Glutamatergic neuron (in vitro differentiated cells): ENCODE measurements around the gene ZCWPW1. TPM values are rescaled to one million over a fixed set of nuclear protein-coding genes. Genes with fewer than 3 reads are reported as not detected.
A peak's percentile ranks its signal among the peaks of the same experiment; 100 is the strongest.

Source experiments
- DNase-seq: peaks from one replicate; pipeline ENCODE4 v3.0.0; 2022
- H3K27ac Mint-ChIP-seq: one replicate; pipeline ENCODE4 v1.8.0; 2020; ENCODE audit warnings: mild to moderate bottlenecking, mixed read lengths, inconsistent platforms; ENCODE audit not compliant: unreplicated experiment
- H3K27me3 Mint-ChIP-seq: one replicate; pipeline ENCODE4 v1.8.0; 2020; ENCODE audit warnings: mild to moderate bottlenecking, moderate library complexity, mixed read lengths, inconsistent platforms; ENCODE audit not compliant: unreplicated experiment
- H3K36me3 Mint-ChIP-seq: one replicate; pipeline ENCODE4 v1.8.0; 2020; ENCODE audit warnings: mild to moderate bottlenecking, mixed read lengths, inconsistent platforms; ENCODE audit not compliant: unreplicated experiment
- H3K4me1 Mint-ChIP-seq: one replicate; pipeline ENCODE4 v1.8.0; 2020; ENCODE audit warnings: mild to moderate bottlenecking, low read depth, mixed read lengths, inconsistent platforms; ENCODE audit not compliant: unreplicated experiment
- H3K4me3 Mint-ChIP-seq: one replicate; pipeline ENCODE4 v1.8.0; 2020; ENCODE audit warnings: mild to moderate bottlenecking, mixed read lengths, inconsistent platforms; ENCODE audit not compliant: unreplicated experiment
- H3K9me3 Mint-ChIP-seq: one replicate; pipeline ENCODE4 v1.8.0; 2020; ENCODE audit warnings: mild to moderate bottlenecking, moderate library complexity, mixed read lengths, inconsistent platforms; ENCODE audit not compliant: unreplicated experiment
- CTCF ChIP-seq: fragments of 200-600 bp; sonication (generic); IDR thresholded peaks from one replicate; pipeline ENCODE4 v1.5.0; 2021; ENCODE audit not compliant: partially characterized antibody, unreplicated experiment
- total RNA-seq: library from RNA; stranded (reverse); fragmentation: NEBNext Ultra II Directional; extraction: Animal tissue kit (Norgen Biotek cat#: 25700); gene quantifications from one replicate; pipeline ENCODE4 v1.2.1, GENCODE V29; 2021; ENCODE audit not compliant: unreplicated experiment

Gene ZCWPW1
- total RNA-seq, 1 donor from 2014 or later, result 1.8 TPM

DNA sequence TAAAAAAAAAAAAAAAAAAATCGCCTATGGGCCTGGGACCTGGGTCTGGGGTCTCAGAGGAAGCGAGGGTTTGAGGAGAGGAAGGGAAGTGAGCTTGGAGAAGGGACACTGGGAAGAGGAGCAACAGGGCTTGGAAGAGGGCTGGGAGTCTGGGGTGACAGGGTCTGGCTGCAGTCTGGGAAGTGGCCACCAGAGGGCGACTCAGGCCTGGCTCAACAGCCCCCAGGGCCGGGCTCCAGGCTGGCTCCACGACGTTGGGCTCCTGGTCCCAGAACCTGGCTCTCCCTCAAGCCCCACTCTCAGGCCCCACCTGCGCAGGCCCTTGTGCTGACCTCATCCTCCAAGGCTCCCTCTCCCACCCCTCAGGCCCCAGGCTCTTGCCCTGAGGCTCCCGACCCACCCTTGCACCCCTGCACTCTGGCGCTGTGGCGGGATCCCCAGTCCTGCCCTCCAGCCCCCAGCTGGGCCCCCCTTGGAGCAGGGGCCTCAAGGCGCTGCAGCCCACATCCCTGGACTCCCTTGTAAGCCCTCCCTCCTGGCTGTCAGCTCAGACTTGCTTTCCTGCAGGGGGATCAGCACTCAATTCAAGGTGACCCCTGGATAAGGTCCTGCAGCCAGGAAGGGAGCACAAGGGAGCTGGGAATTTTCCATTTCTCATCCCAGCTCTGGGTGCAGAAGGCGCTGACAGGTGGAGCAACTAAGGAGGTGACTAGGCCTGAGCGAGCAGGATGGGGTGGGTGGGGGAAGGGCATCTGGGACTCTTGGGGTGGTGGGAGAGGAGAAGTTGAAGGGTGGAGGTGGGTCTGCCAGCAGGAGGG is 40.9 kb upstream of the ZCWPW1 start:
- peaks cover 3% of the 10 kb centered on the region for H3K4me1 Mint-ChIP-seq
- H3K4me3 Mint-ChIP-seq, result no peak overlapping the region
- peak; percentile 94 for DNase-seq

DNA sequence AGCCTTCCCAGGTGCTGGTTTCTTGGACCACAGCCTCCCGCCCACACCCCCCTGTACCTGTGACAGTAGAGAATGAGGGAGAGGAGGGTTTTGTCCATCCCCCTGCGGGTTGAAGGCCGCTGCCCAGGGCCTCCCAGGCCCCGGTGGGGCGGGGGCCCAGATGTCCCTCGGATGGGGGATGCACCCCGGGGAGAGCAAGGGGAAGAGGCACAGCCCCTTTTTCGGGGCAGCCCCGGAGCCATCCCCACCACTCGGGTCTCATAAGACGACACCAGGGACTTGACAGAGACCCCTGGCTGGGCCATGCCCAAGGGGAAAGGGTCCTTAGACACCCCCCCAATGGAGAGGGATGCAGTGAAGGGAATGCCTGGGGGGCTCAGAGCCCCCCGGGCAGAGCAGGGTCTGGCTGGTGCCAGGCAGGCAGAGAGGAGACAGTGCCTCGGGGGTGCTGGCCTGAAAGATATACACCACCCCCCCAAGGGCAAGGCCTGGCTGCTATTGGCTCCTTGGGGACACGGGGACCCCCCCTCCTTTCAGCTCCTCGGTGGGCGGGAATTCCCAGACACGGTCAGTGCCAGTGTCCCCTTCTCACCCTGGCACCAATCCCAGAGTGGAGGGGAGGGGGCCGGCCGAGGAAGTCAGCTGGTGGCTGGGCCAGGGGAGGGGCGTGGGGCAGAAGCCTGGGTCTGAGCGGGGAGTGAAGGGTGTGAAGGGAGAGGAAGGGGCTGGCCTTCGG is 39.3 kb upstream of the ZCWPW1 start:
- Mint-ChIP-seq H3K36me3 (no peaks in the 10 kb centered on the region), H3K9me3 (peaks cover 4% of the 10 kb centered on the region), H3K4me3 (no peak overlapping the region), H3K27ac (no peak overlapping the region), H3K27me3 (peaks cover 4% of the 10 kb centered on the region), H3K4me1 (no peaks in the 10 kb centered on the region)
- no peak for TF ChIP-seq CTCF
- no peak for DNase-seq

More for the DNA sequence above, 40.9 kb upstream of the ZCWPW1 start:
- peaks cover 4% of the 10 kb centered on the region for H3K9me3 Mint-ChIP-seq
- H3K27me3 Mint-ChIP-seq, result peaks cover 5% of the 10 kb centered on the region
- no peak overlapping the region for H3K27ac Mint-ChIP-seq
- TF ChIP-seq CTCF, result peak; percentile 98
- H3K36me3 Mint-ChIP-seq, result no peaks in the 10 kb centered on the region

DNA sequence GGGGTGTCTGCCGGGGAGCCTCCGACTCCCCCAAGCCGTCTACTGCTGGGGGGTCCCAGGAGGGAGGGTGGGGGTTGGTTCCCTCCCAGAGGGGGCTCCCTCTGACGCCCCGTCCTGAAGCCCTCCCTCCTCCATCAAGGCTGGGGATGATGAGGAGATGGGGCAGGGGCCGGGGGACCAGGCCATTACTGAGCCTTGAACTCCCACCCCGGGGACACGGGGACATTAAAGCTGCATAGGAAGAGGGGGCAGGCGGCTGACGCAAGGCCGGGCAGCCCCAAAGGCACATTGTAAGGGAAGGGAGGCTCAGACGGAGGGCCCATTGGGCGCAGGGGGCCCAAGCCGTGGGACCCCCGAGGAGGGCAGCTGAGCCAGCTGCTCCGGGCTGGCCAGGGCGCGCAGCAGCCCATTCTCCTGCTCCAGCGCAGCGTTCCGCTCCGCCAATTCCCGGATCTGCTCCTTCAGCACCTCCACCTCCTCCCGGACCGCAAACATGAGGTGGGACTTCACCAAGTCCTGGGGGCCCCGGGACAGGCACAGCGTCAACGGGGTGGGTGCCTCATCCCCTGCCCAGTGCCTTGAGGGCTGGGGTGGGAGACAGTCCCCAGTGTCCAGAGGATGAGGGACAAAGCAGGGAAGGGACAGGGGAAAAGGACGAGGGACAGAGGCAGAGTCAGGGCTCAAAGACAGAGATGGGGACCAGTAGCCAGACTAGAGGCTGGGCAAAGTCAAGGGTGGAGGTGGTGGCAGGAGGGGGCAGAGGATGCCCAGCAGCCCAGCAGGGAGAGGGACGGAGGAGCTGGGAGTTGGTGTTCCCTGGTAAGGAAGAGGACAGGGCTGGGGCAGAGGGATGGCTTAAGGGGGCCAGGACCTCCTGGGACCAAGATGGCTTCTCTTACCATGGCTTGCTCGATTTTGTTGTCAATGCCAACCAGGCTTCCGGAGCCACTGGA is 38.4 kb upstream of the ZCWPW1 start:
- Mint-ChIP-seq H3K36me3 (no peaks in the 10 kb centered on the region), H3K27ac (no peak overlapping the region), H3K4me3 (no peak overlapping the region), H3K9me3 (peaks cover 3% of the 10 kb centered on the region), H3K27me3 (peaks cover 4% of the 10 kb centered on the region), H3K4me1 (no peaks in the 10 kb centered on the region)
- no peak for TF ChIP-seq CTCF
- no peak for DNase-seq

GRCh38 chr7:100465702-100466311 is 37.3 kb upstream of the ZCWPW1 start:
- peak; percentile 34 for TF ChIP-seq CTCF
- H3K36me3 Mint-ChIP-seq, result no peaks in the 10 kb centered on the region
- no peak overlapping the region for H3K4me3 Mint-ChIP-seq
- no peaks in the 10 kb centered on the region for H3K4me1 Mint-ChIP-seq
- peaks cover 2% of the 10 kb centered on the region for H3K27me3 Mint-ChIP-seq
- peaks cover 2% of the 10 kb centered on the region for H3K9me3 Mint-ChIP-seq
- DNase-seq, result no peak
- no peak overlapping the region for H3K27ac Mint-ChIP-seq
